MM.1S (cell line): Measurements from ENCODE around the gene SCYGR1.
"Not testable (repeated sequence)": the region's sequence is repeated elsewhere in the genome, so short reads cannot be mapped to it uniquely, and the experiment has no call there.

Experiments
- EZH2 ChIP-seq: fragments of 300-600 bp; sonication (generic); optimal IDR thresholded peaks from 2 replicates; pipeline ENCODE3; 2017; ENCODE audit warnings: low read depth, mild to moderate bottlenecking, antibody characterized with exemption, low read length, mixed read lengths
- EZH2phosphoT487 ChIP-seq: fragments of 300-600 bp; sonication (generic); IDR thresholded peaks from 2 replicates; pipeline ENCODE4 v1.6.1; 2018; ENCODE audit warnings: antibody characterized with exemption, low read length
- TF ChIP-seq, protein P1 (sequence below): fragments of 300-600 bp; sonication (generic); IDR thresholded peaks from 2 replicates; pipeline ENCODE4 v1.5.1; 2016; ENCODE audit warnings: antibody characterized with exemption, low read length, mixed read lengths

DNA sequence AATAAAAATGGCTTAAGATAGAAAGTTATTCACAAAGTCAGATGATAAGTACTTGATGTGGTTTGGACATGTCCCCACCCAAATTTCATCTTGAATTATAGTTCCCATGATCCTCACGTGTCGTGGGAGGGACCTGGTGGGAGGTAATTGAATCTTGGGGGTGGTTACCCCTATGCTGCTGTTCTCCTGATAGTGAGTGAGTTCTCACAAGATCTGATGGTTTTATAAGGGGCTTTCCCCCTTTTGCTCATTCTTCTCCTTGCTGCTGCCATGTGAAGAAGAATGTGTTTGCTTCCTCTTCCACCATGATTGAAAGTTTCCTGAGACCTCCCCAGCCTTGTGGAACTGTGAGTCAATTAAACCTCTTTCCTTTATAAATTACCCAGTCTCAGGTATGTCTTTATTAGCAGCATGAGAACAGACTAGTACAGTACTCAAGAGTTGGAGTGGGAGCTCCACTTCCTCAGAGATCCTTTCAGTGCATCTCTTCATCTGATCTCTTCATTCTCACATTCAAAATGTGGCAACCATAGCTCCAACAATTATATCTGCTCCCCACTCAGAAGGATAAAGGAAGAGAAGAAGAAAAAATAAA is 5.4 kb downstream of the SCYGR1 start:
- not testable (repeated sequence) for TF ChIP-seq EZH2, EZH2phosphoT487
- TF ChIP-seq, protein P1, sequence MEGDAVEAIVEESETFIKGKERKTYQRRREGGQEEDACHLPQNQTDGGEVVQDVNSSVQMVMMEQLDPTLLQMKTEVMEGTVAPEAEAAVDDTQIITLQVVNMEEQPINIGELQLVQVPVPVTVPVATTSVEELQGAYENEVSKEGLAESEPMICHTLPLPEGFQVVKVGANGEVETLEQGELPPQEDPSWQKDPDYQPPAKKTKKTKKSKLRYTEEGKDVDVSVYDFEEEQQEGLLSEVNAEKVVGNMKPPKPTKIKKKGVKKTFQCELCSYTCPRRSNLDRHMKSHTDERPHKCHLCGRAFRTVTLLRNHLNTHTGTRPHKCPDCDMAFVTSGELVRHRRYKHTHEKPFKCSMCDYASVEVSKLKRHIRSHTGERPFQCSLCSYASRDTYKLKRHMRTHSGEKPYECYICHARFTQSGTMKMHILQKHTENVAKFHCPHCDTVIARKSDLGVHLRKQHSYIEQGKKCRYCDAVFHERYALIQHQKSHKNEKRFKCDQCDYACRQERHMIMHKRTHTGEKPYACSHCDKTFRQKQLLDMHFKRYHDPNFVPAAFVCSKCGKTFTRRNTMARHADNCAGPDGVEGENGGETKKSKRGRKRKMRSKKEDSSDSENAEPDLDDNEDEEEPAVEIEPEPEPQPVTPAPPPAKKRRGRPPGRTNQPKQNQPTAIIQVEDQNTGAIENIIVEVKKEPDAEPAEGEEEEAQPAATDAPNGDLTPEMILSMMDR, result not testable (repeated sequence)
